Measurements from ENCODE around the gene PIEZO1.

The PIEZO1 gene

GRCh38 chr16:88804173-88804551 lies 19.1 kb upstream of the PIEZO1 start:
- TF ChIP-seq CTCF (IDR thresholded peaks at IDR 0.05; ENCODE audit: control insufficient read depth, insufficient read depth, low read depth, low read length, missing control alignments), result no peak
- DNase-seq (ENCODE audit: low read depth), result no peak

GRCh38 chr16:88803264-88803987 lies 18.4 kb upstream of the PIEZO1 start, which contains the start of gene CDT1:
TSS of gene CDT1 (plus strand) at chr16:88803789. CDS start at chr16:88803832, 43 bp downstream.
- no peak for DNase-seq (ENCODE audit: low read depth)
- TF ChIP-seq CTCF (IDR thresholded peaks at IDR 0.05; ENCODE audit: control insufficient read depth, insufficient read depth, low read depth, low read length, missing control alignments), result no peak
- peak within 1 kb of the TSS; percentile 48 for H3K4me3 ChIP-seq (ENCODE audit: control insufficient read depth, low read depth, low read length)

More at GRCh38 chr16:88804173-88804551, 19.1 kb upstream of the PIEZO1 start:
- H3K4me3 ChIP-seq (ENCODE audit: control insufficient read depth, low read depth, low read length), result peak overlapping the region; percentile 48

- TF ChIP-seq CTCF (IDR thresholded peaks at IDR 0.05; ENCODE audit: control insufficient read depth, insufficient read depth, low read depth, low read length, missing control alignments), result no peak
- no peak for DNase-seq (ENCODE audit: low read depth)
- H3K4me3 ChIP-seq (ENCODE audit: control insufficient read depth, low read depth, low read length), result no peak overlapping the region
Measured at GRCh38 chr16:88800277-88800592, 15.2 kb upstream of the PIEZO1 start.

GRCh38 chr16:88799569-88800276 lies 14.7 kb upstream of the PIEZO1 start:
- H3K4me3 ChIP-seq (ENCODE audit: control insufficient read depth, low read depth, low read length), result no peak overlapping the region
- TF ChIP-seq CTCF (IDR thresholded peaks at IDR 0.05; ENCODE audit: control insufficient read depth, insufficient read depth, low read depth, low read length, missing control alignments), result no peak
- no peak for DNase-seq (ENCODE audit: low read depth)

- TF ChIP-seq CTCF (IDR thresholded peaks at IDR 0.05; ENCODE audit: control insufficient read depth, insufficient read depth, low read depth, low read length, missing control alignments), result no peak
- no peak overlapping the region for H3K4me3 ChIP-seq (ENCODE audit: control insufficient read depth, low read depth, low read length)
- no peak for DNase-seq (ENCODE audit: low read depth)
Measured at GRCh38 chr16:88798772-88799455, 13.9 kb upstream of the PIEZO1 start.

GRCh38 chr16:88798073-88798472 lies 13.1 kb upstream of the PIEZO1 start:
- DNase-seq (ENCODE audit: low read depth), result no peak
- TF ChIP-seq CTCF (IDR thresholded peaks at IDR 0.05; ENCODE audit: control insufficient read depth, insufficient read depth, low read depth, low read length, missing control alignments), result no peak
- no peak overlapping the region for H3K4me3 ChIP-seq (ENCODE audit: control insufficient read depth, low read depth, low read length)
